Measurements from ENCODE around the gene VIPR1. TPM values are rescaled to one million over a fixed set of nuclear protein-coding genes. Genes with fewer than 3 reads are reported as not detected.

VIPR1 gene, protein sequence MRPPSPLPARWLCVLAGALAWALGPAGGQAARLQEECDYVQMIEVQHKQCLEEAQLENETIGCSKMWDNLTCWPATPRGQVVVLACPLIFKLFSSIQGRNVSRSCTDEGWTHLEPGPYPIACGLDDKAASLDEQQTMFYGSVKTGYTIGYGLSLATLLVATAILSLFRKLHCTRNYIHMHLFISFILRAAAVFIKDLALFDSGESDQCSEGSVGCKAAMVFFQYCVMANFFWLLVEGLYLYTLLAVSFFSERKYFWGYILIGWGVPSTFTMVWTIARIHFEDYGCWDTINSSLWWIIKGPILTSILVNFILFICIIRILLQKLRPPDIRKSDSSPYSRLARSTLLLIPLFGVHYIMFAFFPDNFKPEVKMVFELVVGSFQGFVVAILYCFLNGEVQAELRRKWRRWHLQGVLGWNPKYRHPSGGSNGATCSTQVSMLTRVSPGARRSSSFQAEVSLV
- polyA plus RNA-seq, result 1 to 10 TPM in 1 of 3 donors, under 1 TPM in 2; 0.30 to 1.8 (median 0.60) TPM

DNA sequence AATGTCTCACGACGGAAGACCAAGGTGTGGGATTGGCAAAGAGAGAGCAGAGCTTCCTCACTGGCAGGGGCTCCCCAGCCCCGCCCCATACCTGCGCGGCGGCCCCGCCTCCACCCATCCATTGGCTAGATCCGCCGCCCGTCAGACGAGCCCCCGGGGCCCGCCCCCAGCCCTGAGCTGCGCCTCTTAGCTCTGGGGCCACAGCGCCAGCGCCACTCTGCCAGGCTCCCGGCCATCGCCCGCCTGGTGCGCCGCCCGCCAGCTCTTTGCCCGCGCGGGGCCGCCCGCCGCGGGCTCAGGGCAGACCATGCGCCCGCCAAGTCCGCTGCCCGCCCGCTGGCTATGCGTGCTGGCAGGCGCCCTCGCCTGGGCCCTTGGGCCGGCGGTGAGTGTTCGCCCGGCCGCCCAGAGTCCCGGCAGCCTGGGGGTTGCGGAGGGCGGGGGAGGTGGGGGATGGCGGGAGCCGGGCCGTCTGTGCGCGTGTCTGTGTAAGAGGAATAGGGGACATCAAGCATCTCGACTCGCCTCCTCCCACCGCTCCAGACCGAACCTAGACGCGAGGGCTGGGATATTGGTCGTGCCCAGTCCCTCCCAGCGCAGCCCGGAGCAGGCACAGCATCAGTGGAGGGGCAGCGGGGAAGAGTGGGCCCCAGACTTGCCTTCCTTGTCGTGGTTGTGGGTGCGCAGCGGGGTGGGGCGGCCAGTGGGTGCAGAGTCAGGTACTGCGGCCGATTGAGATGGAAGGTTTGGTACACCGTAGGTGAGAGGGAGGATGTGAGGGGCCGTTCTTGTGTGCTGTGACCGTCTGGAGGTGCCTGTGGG, at the start of gene VIPR1:
VIPR1 (plus strand) TSS at position 215 of the 822 bp plus-strand sequence; CDS start at position 308, 93 bp downstream.
- Mint-ChIP-seq H3K9me3 (peaks cover 0 to 5% (median 0%) of the 10 kb centered on the region in 6 donors), H3K36me3 (no peaks in the 10 kb centered on the region), H3K4me1 (peaks cover 16 to 22% of the 10 kb centered on the region in 2 donors), H3K27ac (peak within 1 kb of the TSS in 3 of 6 donors; percentile 14 to 46 (median 28)), H3K4me3 (peak within 1 kb of the TSS; percentile 83 to 93 (median 88)), H3K27me3 (ENCODE audit: low read depth in 3 of 3) (peaks cover 4 to 14% (median 7%) of the 10 kb centered on the region in 3 donors)
- peak; percentile 65 to 69 (median 66) for DNase-seq

DNA sequence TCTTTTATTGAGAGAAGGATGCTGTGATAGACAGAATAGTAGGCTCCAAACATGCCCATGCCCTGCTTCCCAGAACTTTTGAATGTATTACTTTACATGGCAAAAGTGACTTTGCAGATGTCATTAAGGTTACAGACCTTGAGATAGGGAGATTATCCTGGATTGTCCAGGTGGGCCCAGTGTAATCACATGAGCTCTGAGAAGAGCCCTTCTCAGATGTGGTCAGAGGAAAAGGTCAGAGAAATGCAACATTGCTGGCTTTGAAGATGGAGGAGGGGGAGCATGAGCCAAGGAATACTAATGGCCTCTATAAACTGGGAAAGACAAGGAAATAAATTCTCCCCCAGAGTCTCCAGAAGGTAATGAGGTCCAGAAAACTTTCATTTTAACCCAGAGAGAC, 46.2 kb upstream of the VIPR1 start:
- Mint-ChIP-seq H3K27me3 (ENCODE audit: low read depth in 3 of 3) (peaks cover 0 to 3% (median 2%) of the 10 kb centered on the region in 3 donors), H3K9me3 (no peaks in the 10 kb centered on the region), H3K27ac (no peak overlapping the region), H3K4me1 (no peaks in the 10 kb centered on the region), H3K36me3 (no peaks in the 10 kb centered on the region), H3K4me3 (no peak overlapping the region)
- DNase-seq, result no peak

DNA sequence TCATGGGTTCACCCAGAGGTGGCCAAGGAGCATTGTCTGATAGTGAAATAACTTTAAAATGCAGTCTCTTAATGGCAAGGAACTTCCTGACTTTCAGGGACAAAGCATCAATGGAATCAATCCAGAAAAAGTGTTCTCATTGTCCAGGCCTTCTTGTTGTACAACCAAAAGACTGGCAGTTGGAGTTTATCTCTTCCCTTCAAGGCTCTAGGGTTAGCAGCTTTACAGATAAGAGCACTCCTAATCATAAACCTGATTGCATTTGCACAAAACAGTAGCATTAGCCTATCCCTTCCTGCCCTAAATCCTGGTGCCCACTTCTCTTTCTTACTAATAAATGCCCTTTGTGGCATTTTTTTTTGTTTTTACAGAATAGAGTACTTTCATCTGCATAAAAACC, 43.3 kb upstream of the VIPR1 start:
- H3K4me3 Mint-ChIP-seq, result no peak overlapping the region
- H3K27me3 Mint-ChIP-seq (ENCODE audit: low read depth in 3 of 3), result no peaks in the 10 kb centered on the region
- H3K27ac Mint-ChIP-seq, result no peak overlapping the region
- no peaks in the 10 kb centered on the region for H3K9me3 Mint-ChIP-seq
- DNase-seq, result no peak
- H3K36me3 Mint-ChIP-seq, result no peaks in the 10 kb centered on the region
- no peaks in the 10 kb centered on the region for H3K4me1 Mint-ChIP-seq

DNA sequence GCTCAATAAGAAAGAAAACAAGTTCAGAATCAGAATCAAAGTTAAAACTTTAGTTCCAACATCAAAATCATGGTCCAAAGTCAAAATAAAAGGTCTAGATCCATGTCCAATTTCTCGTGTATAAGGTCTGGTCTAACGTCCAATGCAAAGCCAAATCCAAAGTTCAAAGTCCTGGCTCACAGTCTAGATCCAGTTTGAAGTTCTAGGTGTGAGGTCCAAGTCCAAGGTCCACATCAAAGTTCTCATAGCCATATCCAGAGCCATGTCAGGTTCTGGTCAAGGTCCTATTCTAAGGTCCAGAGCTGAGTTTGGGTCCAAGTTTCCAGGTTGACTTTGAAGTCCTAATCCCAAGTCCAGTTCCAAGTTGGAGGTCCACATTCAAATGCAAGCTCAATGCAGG, 40.7 kb upstream of the VIPR1 start:
- H3K27ac Mint-ChIP-seq, result no peak overlapping the region
- H3K4me1 Mint-ChIP-seq, result no peaks in the 10 kb centered on the region
- no peaks in the 10 kb centered on the region for H3K36me3 Mint-ChIP-seq
- peaks cover 0 to 4% (median 0%) of the 10 kb centered on the region in 3 donors for H3K27me3 Mint-ChIP-seq (ENCODE audit: low read depth in 3 of 3)
- no peak for DNase-seq
- H3K9me3 Mint-ChIP-seq, result no peaks in the 10 kb centered on the region
- no peak overlapping the region for H3K4me3 Mint-ChIP-seq

DNA sequence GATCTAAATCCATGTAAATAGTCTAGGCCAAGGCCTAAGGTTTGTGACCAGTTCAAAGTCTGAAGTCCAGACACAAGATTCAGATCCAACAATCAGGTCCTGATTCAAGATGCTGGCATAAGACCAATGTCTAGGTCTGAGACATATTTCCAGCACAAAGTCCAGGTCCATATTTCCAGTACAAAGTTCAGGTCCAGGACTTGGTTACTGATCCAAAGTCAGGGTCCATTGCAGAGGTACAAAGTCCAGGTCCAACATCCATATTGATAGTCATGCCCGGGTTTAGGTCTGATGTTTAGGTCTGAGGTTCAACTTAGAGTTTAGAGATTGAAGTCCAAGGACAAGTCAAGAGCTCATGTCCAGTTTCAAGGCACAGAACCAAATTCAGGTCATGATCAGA, 39.4 kb upstream of the VIPR1 start:
- H3K36me3 Mint-ChIP-seq, result no peaks in the 10 kb centered on the region
- no peak overlapping the region for H3K4me3 Mint-ChIP-seq
- H3K27ac Mint-ChIP-seq, result no peak overlapping the region
- no peaks in the 10 kb centered on the region for H3K4me1 Mint-ChIP-seq
- H3K27me3 Mint-ChIP-seq (ENCODE audit: low read depth in 3 of 3), result peaks cover 0 to 4% (median 0%) of the 10 kb centered on the region in 3 donors
- no peaks in the 10 kb centered on the region for H3K9me3 Mint-ChIP-seq
- no peak for DNase-seq

DNA sequence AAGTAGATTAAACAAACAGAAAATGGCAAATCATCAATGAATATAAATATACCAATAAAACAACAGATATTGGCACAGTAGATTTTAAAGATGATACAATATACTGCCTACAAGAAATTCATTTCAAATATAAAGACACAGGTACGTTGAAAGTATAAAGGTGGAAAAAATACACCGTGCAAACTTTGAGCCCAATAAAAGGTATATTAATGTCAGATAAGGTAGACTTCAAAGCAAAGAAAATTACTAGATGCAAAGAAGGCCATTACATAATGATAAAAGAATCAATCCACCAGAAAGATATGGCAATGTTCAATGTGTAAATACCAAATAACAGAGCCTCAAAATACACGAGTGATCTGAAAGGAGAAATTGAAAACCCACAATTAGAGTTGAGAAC, 34.3 kb upstream of the VIPR1 start:
- H3K9me3 Mint-ChIP-seq, result no peaks in the 10 kb centered on the region
- no peaks in the 10 kb centered on the region for H3K4me1 Mint-ChIP-seq
- H3K27me3 Mint-ChIP-seq (ENCODE audit: low read depth in 3 of 3), result peaks cover 0 to 12% (median 3%) of the 10 kb centered on the region in 3 donors
- H3K27ac Mint-ChIP-seq, result no peak overlapping the region
- no peak overlapping the region for H3K4me3 Mint-ChIP-seq
- H3K36me3 Mint-ChIP-seq, result no peaks in the 10 kb centered on the region
- DNase-seq, result no peak

DNA sequence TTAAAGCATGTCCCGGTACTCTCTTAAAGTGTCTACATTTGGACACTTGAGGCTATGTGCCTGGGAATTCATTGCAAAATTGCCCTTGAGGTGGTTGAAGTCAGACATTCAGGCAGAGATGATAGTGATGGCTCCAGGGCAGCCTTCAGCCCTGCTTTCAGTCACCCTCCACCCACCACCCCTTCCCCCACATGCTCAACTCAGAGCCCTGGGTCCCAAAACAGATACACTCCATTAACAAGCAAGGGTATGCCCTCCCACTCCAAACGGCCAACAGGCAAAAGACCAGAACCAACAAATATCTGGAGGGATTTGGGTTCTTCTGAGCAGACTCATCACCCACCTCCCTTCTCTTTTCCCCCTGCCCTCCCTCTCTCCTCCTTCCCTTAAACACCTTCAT, 29.9 kb upstream of the VIPR1 start:
- no peak overlapping the region for H3K27ac Mint-ChIP-seq
- H3K4me3 Mint-ChIP-seq, result no peak overlapping the region
- DNase-seq, result no peak
- no peaks in the 10 kb centered on the region for H3K4me1 Mint-ChIP-seq
- peaks cover 0 to 8% (median 3%) of the 10 kb centered on the region in 3 donors for H3K27me3 Mint-ChIP-seq (ENCODE audit: low read depth in 3 of 3)
- H3K9me3 Mint-ChIP-seq, result no peaks in the 10 kb centered on the region
- no peaks in the 10 kb centered on the region for H3K36me3 Mint-ChIP-seq

DNA sequence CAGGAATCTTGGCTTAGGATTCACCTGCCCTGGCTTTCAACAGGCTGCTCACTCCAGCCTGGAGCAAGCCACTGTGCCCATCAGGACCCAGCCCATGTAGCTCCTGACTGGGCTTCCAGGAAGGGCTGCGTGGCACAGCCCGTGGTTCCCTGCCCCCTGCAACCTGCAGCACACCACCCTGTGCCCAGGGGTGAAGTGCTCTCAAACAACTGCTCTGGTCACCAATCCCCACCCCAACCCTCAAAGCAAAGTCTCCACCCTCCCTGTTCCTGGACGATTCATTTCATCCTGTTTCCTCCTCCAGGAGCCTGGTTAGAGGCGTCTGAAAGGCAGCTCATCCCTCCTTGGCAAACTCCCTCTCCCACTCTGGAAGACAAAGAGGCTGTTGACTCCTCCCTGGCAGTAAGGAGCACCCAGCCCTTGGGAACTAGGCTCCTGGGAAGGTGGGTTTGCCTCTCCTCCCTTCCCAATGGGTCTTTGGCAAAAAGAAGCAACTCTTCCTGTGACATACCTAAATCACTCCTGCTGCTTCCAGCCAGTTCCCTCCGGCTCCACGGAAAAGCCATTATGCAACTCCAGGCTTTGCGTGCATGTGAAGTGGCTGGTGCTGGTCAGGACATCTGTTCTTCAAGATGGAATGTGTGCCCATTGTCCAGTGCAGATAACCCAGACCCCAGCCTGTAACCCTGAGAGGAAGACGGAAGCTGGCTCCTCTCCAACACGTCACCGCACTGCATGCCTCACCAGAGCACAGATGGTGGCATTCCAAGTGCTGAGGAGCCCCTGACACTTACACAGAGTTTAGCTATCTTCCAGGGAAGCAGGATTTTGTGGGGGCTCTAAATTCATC, 29.1 kb upstream of the VIPR1 start:
- Mint-ChIP-seq H3K27ac (no peak overlapping the region), H3K36me3 (no peaks in the 10 kb centered on the region), H3K9me3 (no peaks in the 10 kb centered on the region), H3K4me1 (no peaks in the 10 kb centered on the region), H3K4me3 (no peak overlapping the region), H3K27me3 (ENCODE audit: low read depth in 3 of 3) (peaks cover 0 to 8% (median 2%) of the 10 kb centered on the region in 3 donors)
- DNase-seq, result no peak

DNA sequence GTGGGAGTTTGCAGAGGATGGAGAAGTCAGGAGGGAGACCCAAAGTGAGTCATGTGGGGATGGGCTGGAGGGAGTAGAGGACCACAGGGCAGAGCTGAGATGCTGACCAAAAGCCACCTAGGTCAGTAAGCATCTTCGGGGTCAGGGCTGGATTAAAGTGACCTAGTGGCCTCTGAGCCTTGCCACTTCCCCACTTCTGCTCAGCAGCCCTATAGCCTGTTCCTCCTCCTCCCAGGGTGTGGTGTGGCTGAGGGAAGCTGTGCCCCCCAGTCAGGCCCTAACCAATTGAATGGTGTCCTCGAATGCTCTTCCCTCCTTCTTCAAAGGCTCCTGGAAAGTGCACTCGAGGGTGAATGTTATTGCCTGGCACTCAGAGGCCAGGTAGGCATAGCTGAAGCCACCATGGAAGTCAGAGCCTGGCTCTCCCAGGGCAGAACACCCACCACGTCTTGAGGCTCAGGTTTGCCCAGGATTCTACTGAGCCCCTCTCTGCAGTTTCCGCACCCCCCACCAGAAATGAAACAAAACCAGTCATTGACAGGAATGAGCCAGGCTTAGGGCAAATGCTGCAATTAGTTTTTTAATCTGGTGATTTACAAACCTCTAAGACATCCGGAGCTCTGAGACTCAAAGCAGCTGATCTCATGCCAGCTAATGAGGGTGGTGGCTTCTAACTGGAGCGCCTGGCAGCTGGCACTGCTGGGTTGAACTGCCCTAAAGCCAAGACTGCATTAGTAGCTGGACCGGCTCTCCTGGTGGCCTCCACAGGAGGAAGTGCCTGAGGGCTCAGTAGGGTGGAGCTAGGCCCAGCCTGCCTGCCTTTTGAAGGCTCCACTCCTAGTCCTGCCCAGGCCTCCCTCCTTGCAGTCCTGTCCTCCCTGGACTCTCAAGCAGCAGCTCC, 26.0 kb upstream of the VIPR1 start:
- Mint-ChIP-seq H3K4me3 (no peak overlapping the region), H3K36me3 (peaks cover 0 to 8% (median 3%) of the 10 kb centered on the region in 3 donors), H3K27me3 (ENCODE audit: low read depth in 3 of 3) (peaks cover 2 to 6% (median 3%) of the 10 kb centered on the region in 3 donors), H3K9me3 (peaks cover 9 to 21% (median 10%) of the 10 kb centered on the region in 6 donors), H3K4me1 (no peaks in the 10 kb centered on the region), H3K27ac (no peak overlapping the region)
- no peak for DNase-seq

DNA sequence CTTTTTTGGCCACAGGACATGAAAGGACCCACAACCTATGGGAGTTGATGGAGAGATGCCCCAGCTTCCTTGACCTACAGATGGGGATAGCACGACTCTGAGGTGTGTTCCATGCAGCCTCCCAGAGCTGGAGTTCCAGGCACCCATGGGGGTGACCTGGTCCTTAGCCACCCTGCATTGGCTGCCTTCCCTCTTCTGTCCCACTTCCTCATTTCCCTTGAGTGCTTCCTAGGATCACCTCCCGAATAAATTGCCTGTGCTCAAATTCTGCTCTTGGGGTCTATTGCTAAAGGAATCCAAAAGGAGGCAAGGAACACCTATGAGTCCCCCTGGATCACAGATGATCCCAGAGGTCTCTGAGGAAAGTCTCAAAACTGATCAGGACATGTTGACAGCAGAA, 24.7 kb upstream of the VIPR1 start:
- no peaks in the 10 kb centered on the region for H3K4me1 Mint-ChIP-seq
- H3K27me3 Mint-ChIP-seq (ENCODE audit: low read depth in 3 of 3), result peaks cover 2 to 14% (median 3%) of the 10 kb centered on the region in 3 donors
- peaks cover 0 to 8% (median 3%) of the 10 kb centered on the region in 3 donors for H3K36me3 Mint-ChIP-seq
- H3K9me3 Mint-ChIP-seq, result peaks cover 9 to 29% (median 15%) of the 10 kb centered on the region in 6 donors
- no peak overlapping the region for H3K27ac Mint-ChIP-seq
- no peak overlapping the region for H3K4me3 Mint-ChIP-seq
- no peak for DNase-seq

DNA sequence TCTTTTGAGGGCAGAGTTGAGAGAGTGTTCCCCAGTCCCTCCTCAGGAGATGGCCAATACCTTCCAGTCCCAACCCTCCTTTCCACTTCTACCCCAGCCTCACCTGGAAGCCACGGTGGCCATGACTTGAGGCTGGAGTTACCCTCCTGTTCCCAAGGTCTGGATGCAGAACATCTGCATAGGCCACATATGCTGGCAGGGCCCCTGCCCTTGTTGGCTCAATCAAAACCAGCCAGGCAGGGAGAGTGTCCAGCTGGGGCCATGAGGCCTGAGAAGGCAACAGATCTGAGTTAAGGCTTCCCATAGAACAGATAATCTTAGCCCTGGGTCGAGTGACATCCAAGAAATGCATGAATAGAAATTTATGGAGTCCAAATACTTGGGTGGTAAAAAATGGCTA, 23.6 kb upstream of the VIPR1 start:
- no peak for DNase-seq
- Mint-ChIP-seq H3K9me3 (peaks cover 9 to 29% (median 15%) of the 10 kb centered on the region in 6 donors), H3K27ac (no peak overlapping the region), H3K4me1 (no peaks in the 10 kb centered on the region), H3K4me3 (no peak overlapping the region), H3K36me3 (peaks cover 0 to 8% (median 3%) of the 10 kb centered on the region in 3 donors), H3K27me3 (ENCODE audit: low read depth in 3 of 3) (peaks cover 2 to 15% (median 4%) of the 10 kb centered on the region in 3 donors)

DNA sequence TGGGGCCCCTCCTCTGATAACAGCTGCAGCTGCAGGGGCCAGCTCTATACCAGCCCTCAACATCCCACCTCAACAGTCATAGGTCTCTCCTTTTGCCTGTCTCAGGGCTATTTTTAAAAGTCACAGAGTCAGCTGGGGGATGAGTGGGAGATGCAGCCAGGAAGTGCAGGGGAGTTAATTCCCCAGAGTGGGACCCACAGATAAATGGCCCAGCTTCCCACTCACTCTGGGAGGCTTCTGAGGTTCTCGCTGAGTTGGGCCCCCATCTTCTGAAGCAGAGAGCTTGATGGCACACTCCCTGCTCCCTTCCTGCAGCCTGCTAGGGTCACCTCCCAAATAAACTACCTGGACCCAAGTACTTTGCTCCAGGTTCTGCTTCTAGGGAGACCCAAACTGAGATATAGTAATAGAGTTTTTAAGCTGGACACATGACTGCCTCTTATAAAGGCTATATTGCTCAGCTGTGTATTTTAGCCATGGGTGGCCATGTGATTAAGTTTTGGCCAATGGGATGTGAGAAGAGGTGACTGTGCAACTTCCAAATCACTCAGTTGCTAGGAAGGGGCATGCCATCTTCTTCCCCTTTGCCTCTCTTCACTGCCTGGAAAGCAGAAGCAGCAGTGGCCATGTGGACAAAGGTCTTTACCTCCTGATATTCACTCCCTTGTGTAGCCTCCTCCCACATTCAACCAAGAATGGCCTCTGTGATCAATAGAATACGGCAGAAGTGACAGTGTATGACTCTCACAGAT, 15.5 kb upstream of the VIPR1 start:
- H3K27ac Mint-ChIP-seq, result no peak overlapping the region
- peaks cover 2 to 17% (median 3%) of the 10 kb centered on the region in 3 donors for H3K27me3 Mint-ChIP-seq (ENCODE audit: low read depth in 3 of 3)
- H3K4me3 Mint-ChIP-seq, result no peak overlapping the region
- H3K9me3 Mint-ChIP-seq, result peaks cover 0 to 8% (median under 1%) of the 10 kb centered on the region in 6 donors
- no peaks in the 10 kb centered on the region for H3K4me1 Mint-ChIP-seq
- DNase-seq, result no peak
- no peaks in the 10 kb centered on the region for H3K36me3 Mint-ChIP-seq
